Activated CD4-positive, alpha-beta T cell treated with anti-CD3 and anti-CD28 coated beads, Interleukin-2, amount 50 U/mL, for 48 hours (primary cell): ENCODE data around the gene CHCHD3.
"Not testable (repeated sequence)": the region's sequence is repeated elsewhere in the genome, so short reads cannot be mapped to it uniquely, and the experiment has no call there.

Experiments
- DNase-seq, 2 experiments: peaks; one replicate each; pipeline ENCODE4 v3.0.0-alpha.2; 2020

Gene CHCHD3

GRCh38 chr7:132897093-132897687, 184.7 kb downstream of the CHCHD3 start:
- no peak for DNase-seq

GRCh38 chr7:132895231-132895630, 186.7 kb downstream of the CHCHD3 start:
- no peak for DNase-seq

- no peak for DNase-seq
Measured at GRCh38 chr7:132893560-132893959, 188.3 kb downstream of the CHCHD3 start.

GRCh38 chr7:132892744-132893143, 189.1 kb downstream of the CHCHD3 start:
- DNase-seq, result not testable (repeated sequence)

- no peak for DNase-seq
Measured at GRCh38 chr7:132891554-132891953, 190.3 kb downstream of the CHCHD3 start.

- DNase-seq, result peak; percentile 11 to 38
Measured at GRCh38 chr7:132882714-132883428, 199.0 kb downstream of the CHCHD3 start.

- no peak for DNase-seq
Measured at GRCh38 chr7:132881317-132881716, 200.6 kb downstream of the CHCHD3 start.

GRCh38 chr7:132879579-132879978, 202.3 kb downstream of the CHCHD3 start:
- DNase-seq, result no peak

GRCh38 chr7:132878204-132878919, 203.5 kb downstream of the CHCHD3 start:
- no peak for DNase-seq

GRCh38 chr7:132877573-132877972, 204.3 kb downstream of the CHCHD3 start:
- no peak for DNase-seq

- DNase-seq, result no peak
Measured at GRCh38 chr7:132876576-132876975, 205.3 kb downstream of the CHCHD3 start.

GRCh38 chr7:132872034-132872433, 209.9 kb downstream of the CHCHD3 start:
- no peak for DNase-seq

GRCh38 chr7:132871419-132871818, 210.5 kb downstream of the CHCHD3 start:
- no peak for DNase-seq

GRCh38 chr7:132869166-132869861, 212.6 kb downstream of the CHCHD3 start:
- no peak for DNase-seq

GRCh38 chr7:132866551-132866950, 215.3 kb downstream of the CHCHD3 start:
- no peak for DNase-seq

- no peak for DNase-seq
Measured at GRCh38 chr7:132866144-132866531, 215.8 kb downstream of the CHCHD3 start.

GRCh38 chr7:132865366-132866143, 216.3 kb downstream of the CHCHD3 start:
- no peak for DNase-seq

GRCh38 chr7:132861940-132862554, 219.8 kb downstream of the CHCHD3 start:
- no peak for DNase-seq

GRCh38 chr7:132861424-132861823, 220.5 kb downstream of the CHCHD3 start:
- no peak for DNase-seq

GRCh38 chr7:132859199-132859598, 222.7 kb downstream of the CHCHD3 start:
- DNase-seq, result no peak

- no peak for DNase-seq
Measured at GRCh38 chr7:132858760-132859159, 223.1 kb downstream of the CHCHD3 start.

GRCh38 chr7:132858251-132858650, 223.6 kb downstream of the CHCHD3 start:
- no peak for DNase-seq
